GM19468 (cell line): Measurements from ENCODE around the gene GCNT1.
"Not testable (repeated sequence)": the region's sequence is repeated elsewhere in the genome, so short reads cannot be mapped to it uniquely, and the experiment has no call there.

Experiments used
- ATAC-seq: cut with Tn5 transposase; IDR thresholded peaks from one replicate; pipeline ENCODE4 v1.9.1; 2021; ENCODE audit warnings: mild to moderate bottlenecking, moderate library complexity, moderate number of reproducible peaks; ENCODE audit not compliant: unreplicated experiment; ENCODE audit errors: extremely low read depth

Gene GCNT1

DNA sequence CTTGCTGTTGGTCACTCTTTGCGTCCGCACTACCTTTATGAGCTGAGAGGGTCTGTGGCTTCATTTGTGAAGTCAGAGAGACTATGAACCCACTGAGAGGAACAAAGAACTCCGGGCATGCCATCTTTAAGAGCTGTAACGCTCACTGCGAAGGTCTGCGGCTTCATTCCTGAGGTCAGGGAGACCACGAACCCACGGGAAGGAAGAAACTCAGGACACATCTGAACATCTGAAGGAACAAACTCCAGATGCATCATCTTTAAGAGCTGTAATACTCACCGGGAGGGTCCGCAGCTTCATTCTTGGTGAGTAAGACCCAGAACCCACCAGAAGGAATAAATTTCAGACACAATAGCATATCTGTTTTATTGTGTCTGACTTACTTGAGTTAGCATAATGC, 19.2 kb downstream of the GCNT1 start:
- ATAC-seq = no peak

DNA sequence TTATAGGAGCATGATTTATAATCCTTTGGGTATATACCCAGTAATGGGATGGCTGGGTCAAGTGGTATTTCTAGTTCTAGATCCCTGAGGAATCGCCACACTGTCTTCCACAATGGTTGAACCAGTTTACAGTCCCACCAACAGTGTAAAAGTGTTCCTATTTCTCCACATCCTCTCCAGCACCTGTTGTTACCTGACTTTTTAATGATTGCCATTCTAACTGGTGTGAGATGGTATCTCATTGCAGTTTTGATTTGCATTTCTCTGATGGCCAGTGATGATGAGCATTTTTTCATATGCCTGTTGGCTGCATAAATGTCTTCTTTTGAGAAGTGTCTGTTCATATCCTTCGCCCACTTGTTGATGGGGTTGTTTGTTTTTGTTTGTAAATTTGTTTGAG, 20.4 kb downstream of the GCNT1 start:
- ATAC-seq = not testable (repeated sequence)

DNA sequence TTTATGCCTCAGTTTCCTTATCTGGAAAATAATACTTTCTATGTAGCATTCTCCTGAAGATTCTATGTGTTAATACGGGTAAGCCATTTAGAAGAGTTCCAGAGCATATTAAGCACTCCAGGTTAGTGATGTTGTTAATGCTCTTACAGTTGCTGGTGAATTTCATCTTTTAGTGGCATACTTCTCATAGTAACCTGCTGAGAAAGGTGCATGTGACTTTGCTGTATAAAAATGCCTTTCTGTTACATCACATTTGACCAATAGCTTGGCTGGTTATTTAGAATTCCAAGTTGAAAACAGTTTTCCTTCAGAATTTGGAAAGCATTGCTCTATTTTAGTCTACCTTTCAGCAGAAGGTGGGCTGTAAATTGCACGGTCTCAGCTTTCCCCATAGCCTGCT, 27.2 kb downstream of the GCNT1 start:
- no peak for ATAC-seq

DNA sequence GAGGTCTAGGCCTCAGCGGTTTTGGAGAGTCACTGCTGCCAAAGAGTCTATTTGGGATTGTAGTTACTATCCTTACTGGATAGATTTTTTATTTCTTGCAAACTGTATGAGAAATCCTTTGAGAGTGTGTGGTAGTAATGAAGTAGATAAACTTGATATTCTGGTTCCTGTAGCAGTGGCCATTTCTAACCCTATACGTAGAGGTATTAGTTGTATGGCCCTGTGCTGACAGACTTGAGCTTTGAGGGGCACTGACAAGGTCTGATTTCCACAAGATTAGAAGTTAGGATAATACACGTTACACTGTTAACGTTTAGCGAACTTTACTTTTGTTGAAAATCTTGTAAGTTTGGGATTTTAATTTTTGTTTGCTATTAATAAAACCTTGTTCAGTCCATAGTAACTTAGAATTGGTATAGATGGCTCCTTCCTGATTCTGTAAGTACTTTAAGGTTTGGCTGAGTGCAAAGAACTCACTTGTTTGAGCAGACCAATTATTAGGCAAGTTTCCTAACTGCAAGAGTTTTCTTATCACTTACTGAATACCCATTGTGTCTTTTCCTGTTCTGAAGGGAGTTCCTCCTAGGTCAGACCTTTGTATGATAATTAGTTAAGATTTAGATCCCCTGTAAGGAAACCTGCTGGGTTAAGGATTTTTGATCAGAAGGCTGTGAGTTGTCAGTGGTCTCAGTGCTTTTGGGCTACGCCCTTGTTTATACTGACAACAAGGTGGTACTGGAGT, 31.4 kb downstream of the GCNT1 start:
- ATAC-seq = no peak

DNA sequence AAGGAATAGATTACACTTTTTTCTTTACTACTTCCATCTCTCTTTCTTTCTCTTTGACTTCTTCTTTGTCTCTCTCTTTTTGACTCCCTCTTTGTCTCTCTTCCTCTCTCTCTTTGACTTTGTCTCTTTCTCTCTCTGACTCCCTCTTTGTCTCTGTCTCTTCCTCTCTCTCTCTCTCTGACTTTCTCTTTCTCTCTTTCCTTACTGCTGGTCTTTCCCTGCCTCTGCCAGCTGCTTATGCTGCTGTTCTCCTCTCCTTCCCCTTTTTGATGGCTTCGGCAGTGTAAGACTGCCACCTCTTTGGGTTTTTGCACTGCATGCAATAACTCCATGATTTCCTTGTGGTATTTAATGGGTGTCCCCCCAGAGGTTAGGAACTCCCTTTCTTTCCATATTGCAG, 32.1 kb downstream of the GCNT1 start:
- not testable (repeated sequence) for ATAC-seq

DNA sequence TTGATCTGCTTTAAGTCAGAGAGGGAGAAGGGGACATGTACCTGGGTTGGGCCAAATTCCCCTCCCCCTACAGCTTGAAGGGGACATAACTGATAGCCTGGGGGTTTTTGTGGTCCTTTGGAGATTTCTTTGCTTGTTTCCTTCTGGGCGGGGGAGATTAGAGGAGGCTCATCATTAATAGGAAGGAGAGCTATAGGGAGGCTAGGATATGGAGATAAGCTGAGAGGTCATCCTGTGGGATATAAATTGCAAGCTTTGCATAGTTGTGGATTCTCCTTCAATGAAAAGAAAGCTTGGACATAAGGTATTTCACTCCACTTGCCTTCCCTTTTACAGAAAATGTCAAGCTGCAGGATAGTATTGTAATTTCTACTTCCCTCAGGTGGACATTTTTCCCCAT, 34.5 kb downstream of the GCNT1 start:
- ATAC-seq = not testable (repeated sequence)

DNA sequence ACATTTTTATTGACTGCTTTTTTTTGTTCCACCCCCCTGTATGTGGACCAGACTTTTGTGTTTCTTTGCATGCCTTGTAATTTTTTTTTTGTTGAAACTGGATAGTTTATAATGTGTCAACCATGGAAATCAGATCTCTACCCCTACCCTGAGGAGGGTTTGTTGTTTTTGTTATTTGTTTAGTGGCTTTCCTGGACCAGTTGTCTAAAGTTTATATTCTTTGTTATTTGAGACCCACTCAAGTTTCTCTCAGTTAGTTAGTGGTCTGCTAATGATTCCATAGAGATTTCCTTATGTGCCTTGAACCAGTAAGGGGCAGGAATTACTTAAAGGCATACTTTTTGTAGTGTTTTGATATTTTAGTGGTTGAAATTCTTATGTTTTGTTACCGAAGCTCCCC, 41.1 kb downstream of the GCNT1 start:
- no peak for ATAC-seq

DNA sequence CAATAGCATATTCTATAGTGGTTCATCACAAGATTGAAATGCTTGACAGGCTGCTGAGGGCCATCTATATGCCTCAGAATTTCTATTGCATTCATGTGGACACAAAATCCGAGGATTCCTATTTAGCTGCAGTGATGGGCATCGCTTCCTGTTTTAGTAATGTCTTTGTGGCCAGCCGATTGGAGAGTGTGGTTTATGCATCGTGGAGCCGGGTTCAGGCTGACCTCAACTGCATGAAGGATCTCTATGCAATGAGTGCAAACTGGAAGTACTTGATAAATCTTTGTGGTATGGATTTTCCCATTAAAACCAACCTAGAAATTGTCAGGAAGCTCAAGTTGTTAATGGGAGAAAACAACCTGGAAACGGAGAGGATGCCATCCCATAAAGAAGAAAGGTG, 43.8 kb downstream of the GCNT1 start:
- ATAC-seq = no peak

DNA sequence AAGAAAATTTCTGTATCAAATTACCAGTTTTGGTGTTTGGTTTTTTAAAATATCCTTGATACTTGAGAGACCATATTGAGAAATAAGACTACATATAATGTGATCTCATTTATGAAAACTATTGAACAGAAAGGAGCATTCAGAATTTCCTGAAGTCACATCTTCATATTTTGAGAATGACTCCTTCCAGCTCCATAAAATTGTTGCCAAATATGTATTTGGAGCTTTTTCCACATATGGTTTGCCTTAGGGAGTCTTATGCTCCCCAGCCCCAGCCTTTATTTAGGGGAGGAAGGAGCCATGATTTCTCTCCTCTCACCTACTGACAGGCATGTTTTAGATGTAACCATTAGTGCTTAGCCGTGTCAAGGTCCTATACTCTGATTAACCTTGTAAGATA, 51.1 kb downstream of the GCNT1 start:
- no peak for ATAC-seq

DNA sequence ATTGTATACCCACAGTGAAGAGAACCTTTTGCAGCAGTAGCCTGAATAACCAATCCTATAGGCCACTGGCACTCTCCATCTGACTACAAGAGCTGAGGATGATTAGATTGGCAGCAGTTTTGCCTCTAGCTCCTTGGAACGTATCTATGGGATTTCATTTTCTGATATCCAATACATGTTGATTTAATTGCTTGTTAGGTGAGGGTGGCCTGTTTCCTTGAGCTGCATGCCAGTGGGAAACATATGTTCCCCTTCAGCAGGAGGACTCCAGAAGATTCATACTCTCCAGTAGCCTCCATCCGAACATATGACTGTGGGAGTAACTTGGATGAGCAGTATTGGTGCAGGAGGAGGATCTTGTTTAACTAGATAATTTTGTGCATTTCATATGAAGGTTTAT, 51.5 kb downstream of the GCNT1 start:
- no peak for ATAC-seq

DNA sequence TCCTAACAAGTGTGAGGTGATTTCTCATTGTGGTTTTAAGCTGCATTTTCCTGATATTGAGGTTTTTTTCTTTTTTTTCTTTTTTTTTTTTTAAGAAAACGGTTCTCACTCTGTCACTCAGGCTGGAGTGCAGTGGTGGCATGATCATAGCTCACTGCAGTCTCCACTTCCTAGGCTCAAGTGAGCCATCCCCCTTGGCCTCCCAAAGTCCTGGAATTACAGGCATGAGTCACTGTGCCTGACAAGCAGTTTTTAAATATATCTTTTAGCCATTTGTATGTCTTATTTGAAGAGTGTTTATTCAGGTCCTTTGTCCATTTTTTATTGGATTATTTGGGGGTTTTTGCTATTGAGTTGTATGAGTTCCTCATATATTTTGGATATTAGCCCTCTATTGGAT, 53.8 kb downstream of the GCNT1 start:
- ATAC-seq = no peak

DNA sequence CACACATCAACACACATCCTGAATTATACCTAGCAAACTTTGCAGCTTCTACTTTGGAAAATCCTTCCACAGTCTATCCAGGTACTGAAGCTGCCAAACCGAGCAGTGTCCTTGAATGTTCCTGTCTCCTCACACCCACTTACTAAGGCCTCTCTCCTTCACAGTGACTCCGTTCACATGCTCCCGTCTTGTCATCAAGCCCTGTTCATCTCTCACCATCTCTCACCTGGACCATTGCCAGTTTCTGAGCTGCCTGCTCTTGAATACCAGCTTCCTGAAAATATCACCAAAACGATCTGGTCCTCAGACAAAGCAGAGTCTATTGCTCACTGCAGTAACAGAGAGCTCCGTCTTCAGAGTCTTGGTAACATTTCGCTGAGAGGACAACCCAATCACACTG, 57.4 kb downstream of the GCNT1 start:
- ATAC-seq = no peak

DNA sequence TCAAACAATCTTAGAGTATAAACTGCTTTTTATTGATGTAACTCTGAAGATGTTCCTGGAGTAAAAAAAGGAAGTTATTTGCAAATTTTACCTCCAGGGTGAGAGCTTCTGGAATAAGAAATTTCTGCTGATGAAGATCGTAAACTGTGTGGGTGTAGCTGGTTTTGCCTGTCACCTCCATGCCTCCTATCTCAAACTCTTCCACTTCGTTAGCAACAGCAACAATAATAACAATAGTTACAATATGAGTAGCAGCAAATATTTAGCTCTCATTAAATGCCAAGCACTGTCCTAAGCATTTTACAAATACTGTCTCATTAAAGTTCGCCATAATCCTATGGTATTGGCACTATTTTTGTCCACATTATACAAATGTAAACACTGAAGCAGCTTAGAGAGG, 57.9 kb downstream of the GCNT1 start:
- no peak for ATAC-seq

DNA sequence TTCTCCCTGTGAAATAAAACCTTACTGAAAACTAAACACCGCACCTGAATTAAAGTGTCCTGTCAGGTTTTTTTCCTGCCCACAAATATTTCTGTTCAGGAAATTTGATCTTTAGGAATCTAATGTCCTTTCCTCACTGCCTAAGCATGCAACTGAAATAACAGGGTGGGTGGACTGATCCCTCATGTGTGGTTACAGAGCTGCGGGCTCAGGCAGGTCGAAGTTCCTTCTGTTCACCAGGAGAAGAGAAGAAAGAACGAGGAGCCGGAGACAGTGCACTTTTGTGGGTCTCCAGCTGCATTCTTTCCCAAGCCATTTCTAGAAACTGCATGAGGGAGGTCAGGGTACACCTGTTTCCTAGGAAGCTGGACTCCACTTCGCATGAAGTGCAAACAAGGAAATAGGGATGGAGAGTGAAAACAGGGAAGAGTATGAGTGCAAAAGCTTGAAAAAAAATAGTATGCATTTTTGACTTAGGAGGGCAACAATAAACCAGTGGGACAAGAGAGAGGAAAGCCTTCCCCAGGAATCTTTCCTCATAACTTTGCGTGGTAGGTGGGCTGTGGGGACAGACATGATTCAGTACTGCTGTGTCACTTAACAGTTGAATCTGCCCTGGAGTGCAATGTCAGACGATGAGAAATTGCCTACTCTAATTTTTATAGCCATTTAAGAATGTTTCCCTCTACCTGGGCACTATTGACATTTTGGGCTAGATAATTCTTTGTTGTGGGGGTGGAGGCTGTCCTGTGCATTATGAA, 60.3 kb downstream of the GCNT1 start:
- ATAC-seq = no peak

DNA sequence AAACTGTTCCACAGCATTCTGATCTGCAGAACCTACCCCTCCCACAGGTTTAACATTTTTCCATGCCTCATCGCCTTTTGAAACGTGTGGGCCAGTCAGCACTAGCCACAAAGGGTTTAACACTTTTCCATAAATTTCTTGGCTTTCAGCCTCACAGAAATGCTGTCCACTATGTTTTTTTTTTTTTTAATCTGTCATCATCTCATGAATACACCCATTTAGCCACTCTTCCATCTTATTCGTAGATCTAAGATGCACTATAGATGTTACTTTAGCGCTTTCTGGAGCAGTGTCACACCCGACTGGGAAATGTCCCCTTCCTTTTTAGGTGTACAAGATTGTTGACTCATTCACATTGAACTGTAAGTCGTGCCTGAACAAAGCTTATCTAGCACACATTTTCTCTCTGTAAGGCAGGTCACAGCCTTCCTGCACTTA, 62.3 kb downstream of the GCNT1 start:
- ATAC-seq = no peak

DNA sequence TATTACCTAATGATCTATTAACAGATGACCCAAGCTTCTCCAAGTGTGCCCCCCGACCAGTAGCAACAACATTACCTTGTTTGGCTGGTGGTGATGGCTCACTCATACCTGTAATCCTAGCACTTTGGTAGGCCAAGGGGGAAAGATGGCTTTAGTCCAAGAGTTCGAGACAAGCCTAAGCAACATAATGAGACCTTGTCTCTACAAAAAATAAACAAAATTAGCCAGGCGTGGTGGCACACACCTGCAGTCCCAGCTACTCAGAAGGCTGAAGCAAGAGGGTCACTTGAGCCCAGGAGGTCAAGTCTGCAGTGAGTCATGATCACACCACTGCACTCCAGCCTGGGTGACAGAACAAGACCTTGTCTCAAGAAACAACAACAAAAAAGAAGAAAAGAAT, 62.9 kb downstream of the GCNT1 start:
- no peak for ATAC-seq

DNA sequence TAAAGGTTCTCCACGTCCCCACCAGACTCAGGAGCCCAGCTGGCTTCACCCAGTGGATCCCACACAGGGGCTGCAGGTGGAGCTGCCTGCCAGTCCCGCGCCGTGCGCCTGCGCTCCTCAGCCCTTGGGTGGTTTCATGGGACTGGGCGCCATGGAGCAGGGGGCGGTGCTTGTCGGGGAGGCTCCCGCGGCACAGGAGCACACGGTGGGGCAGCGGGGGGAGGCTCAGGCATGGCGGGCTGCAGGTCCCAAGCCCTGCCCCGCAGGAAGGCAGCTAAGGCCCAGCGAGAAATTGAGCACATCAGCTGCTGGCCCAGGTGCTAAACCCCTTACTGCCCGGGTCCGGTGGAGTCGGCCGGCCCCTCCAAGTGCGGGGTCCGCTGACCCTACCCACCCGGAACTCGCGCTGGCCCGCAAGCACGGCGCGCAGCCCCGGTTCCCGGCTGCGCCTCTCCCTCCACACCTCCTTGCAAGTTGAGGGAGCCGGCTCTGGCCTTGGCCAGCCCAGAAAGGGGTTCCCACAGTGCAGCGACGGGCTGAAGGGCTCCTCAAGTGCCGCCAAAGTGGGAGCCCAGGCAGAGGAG, 64.7 kb downstream of the GCNT1 start:
- not testable (repeated sequence) for ATAC-seq

DNA sequence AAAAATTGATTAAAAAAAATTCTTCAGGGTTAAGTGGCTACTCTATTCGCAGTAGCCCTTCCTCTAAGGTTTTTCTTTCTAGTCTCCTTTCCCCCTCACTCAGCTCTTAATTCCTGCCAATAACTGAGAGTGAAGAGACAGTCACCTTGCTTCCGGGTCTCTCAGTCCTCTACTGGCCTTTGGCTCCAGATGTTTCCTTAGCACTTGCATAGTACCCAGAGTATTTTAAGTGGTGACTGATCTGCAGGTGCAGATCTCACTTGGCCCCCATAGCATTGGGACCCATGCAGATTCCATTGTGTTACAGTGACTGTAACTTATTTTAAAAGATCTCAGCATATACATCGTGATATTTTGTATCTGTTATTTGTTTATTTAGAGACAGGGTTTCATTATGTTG, 66.2 kb downstream of the GCNT1 start:
- no peak for ATAC-seq

DNA sequence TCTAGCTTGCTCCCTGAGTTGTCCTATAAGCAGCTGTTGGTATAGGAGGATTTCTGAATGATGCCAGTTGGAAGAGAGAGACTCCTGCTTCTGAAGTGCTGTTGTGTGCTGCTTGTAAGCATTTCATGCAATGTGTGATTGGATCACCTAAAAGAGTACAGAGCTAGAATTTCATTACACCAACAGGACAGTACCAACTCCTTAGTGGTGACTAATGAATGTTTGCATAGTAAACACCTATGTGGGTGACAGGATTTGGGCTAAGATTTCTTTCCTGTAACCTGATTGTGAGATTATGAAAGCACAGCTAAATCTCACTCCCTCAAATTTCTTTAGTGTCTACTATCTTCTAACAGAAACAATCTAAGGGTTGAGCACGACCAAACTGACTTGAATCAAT, 67.0 kb downstream of the GCNT1 start:
- ATAC-seq = no peak

DNA sequence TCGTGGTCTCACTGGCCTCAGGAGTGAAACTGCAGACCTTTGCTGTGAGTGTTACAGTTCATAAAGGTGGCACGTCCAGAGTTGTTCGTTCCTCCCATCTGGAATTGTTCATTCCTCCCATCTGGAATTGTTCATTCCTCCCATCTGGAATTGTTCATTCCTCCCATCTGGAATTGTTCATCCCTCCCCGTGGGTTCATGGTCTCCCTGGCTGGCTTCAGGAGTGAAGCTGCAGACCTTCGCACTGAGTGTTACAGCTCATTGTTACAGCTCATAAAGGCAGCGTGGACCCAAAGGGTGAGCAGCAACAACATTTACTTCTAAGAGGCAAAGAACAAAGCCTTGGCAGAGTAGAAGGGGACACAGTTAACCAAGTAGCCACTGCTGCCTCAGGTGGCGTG, 69.1 kb downstream of the GCNT1 start:
- ATAC-seq = no peak

DNA sequence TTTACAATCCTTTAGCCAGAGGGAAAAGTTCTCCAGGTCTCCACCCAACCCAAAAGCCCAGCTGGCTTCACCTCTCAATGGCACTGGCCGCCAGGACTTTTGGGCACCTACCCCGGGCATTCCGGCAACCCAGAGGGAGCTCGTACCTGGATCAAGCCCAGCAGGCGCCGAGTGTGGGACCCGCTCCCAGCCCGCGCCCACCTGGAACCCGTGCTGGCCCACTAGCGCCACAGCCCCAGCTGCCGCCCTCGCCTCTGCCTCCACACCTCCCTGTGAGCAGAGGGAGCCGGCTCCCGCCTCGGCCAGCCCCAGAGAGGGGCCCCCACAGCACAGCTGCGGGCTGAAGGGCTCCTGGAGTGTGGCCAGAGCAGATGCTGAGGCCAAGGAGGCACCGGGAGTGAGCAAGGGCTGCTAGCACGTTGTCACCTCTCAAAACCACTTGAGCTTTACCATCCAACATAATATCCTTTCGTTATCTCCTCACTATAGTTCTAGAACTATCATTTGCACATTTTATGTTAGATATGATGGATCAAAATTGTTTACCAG, 69.7 kb downstream of the GCNT1 start:
- no peak for ATAC-seq
